Measurements from ENCODE around the gene BBS9.

BBS9 gene

DNA sequence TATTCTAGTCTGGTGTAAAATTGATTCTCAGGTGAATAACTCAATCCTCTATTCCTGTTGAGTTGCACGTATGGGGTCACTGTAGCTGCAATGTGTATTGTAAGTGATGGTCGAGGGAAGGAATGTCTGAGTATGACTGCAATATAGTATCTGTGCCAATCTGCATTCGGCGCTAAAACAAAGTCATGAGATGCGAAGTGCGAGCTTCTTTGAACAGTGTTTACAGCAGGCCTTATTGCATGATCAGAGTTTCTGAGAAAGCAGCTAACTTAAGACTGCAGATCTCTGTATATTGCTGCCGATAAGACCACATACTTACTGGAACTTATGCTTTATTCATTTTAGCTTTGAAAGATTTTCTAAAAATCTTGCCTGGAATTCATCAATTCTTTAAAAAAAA lies 434.3 kb downstream of the BBS9 start:
- DNase-seq = no peak

DNA sequence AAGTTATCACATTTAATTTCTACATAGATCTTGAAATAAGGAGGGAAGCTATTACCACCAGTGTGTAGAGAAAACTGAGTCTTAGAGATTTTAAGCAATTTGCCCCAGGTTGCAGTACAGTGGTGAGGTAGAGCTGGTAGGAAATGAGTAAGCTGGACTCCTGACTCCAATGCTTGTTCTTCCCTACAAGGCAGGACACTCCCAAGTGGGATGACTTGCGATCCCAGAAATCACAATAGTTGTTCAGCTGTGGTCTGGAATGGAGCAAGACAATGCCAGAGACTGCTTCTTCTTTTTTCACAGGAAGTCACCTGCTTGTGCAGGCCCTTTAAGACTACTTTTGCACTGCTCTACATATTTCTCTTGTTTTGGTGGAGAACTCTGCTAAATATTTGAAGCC lies 448.8 kb downstream of the BBS9 start:
- DNase-seq = no peak

DNA sequence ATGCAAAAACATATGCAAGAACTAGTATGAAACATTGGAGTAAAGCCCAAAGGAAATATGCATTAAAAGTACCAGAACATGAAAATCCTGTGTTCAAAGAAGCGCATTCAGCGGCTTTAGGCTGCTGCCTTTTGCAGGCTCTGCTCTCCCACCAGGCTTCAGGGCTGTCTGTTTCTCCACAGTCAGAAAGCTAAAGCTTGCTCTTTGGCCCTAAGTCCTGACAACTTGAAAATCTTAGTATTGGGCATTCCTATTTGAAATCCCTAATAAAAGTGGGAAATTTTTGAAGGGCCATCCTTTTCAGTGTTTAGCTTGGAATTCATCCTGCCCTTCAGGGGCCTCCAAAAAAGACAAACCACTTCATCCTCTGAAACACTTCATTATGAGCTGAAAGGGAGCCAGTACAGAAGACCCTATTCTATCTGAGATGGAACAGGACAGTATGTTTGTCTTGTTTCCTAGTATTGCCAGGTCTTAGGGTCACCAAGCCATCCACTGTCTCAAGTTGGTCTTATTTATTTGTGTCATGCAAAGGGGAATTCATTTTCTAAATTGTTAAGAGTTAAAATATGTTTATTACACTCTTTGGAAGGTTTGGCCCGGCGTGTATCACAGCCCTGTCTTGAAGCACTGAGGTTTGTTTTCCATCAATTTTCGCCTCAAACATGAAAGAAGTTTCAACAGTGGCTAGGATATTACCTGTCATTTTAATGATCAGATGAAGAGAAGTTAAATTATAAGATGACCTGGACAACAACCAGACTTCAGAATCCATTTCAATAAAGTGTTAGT lies 449.7 kb downstream of the BBS9 start:
- DNase-seq = no peak

DNA sequence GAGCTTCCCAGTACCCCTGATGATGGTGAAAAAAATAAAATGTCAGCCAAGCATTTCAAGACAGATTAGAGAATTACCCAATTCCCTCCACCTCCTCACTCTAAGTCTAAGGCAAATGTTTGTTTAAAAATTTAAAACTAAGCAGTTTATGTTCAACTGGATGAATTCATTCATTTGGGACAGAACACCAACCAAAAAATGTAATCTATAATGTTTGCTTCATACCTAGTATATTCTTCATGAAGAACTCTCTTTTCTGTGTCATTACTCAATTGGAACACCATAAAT lies 450.3 kb downstream of the BBS9 start:
- no peak for DNase-seq

DNA sequence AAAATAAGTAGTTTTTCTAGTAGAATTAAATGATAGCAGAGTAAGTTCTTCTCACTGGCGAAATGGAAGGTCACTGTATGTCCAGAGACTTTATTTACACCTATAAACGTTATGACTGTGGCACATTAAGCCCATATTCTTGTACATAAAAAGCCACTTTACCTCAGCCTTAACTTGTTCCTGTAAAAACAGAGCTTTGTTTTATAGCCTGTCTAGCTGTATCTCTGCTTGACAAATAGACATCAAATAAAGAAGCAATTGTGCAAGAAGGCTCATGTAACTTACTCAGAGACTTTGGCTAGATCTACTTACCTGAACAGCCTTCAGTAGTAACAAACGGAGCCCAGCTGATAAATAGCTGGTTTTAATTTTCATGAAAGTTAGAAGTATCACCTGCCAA lies 451.9 kb downstream of the BBS9 start:
- DNase-seq = no peak

DNA sequence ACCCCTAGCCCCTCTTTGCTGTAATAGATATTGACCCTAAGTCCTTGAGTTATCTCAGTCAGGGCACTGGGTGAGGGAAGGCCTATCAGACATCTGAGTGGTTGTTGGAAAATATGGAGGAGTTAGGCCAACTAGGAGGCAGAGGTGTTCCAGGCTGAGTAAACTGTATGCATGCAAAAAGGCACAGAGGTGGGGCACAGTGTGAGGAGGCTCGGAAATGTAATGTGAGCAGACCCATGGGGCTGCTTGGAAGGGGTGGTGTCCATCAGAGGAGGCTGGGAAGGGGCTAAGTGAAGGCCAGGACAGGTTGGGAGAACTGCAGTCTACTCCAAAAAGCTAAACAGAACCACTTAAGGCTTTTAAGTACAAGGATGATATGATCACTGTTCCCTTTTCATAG lies 452.7 kb downstream of the BBS9 start:
- no peak for DNase-seq

DNA sequence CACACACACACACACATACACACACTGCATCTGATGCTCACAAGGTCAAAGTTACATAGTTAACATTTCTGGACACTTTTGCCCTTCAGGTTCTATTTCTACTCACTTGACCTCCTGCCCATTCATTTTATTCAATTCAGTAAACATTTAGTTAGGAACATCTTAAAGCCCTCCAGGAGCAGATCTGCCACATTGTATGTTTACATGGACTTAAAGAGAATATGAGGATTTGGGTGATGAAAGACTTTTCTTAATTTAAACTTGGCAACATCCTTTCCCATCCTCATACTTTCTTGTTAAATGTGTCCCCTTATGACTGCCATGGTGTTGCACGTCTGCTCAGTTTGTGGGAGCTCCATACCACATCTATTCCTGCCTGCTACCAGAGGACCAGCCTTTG lies 453.2 kb downstream of the BBS9 start:
- DNase-seq = no peak

DNA sequence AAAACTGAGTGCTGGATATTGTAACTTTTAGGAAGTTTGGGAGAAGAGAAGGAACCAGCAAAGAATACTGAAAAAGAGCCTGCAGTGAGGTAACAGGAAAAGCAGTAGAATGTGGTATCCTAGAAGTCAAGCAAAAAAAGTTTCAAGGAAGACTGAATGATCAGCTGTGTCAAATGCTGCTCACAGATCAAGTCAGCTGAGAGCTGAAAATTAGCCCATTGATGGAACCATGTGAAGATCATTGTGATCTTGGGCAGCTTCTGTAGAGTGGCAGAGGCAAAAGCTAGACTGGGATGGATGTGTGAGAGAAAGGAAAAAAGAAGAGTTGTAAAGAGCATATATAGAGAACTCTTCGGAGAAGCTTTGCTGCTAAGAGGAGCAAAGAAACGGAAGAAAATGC lies 460.5 kb downstream of the BBS9 start:
- no peak for DNase-seq

DNA sequence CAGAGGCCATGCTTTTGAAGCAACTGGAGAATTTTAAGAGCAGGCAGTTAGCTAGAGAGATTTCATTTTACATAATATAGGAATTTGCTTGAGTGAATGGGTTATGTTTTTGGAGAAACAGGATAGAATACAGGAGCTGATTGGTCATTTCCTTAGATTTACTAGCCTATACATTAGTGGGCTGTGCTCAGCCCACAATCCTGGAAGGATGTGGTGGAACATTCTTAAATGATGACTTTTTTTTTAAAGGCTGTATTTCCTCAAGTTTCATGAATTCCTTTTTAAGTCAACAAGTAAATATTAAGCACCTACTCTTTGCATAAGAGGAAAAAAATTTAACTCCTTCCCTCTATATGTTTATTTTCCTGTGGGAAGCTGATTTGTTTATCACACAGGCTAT lies 461.6 kb downstream of the BBS9 start:
- DNase-seq = no peak

DNA sequence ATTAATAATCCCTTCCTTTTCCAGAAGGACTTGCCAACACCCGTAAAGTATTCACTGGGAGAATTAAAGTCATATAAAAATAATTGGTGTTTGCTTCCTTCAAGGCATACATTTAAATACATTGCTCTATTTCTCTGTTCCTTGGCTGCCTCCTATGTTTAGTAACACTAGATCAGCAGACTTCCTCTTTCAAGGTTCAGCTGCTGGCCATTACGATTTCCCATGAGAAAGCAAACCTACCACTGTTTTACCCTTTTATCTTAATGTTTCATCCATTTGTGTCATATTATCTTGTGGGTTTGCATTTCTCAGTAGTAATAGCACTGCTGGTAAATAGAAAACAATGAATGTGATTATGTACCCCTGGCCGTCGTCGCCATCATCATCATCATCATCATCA lies 462.1 kb downstream of the BBS9 start:
- DNase-seq = no peak

DNA sequence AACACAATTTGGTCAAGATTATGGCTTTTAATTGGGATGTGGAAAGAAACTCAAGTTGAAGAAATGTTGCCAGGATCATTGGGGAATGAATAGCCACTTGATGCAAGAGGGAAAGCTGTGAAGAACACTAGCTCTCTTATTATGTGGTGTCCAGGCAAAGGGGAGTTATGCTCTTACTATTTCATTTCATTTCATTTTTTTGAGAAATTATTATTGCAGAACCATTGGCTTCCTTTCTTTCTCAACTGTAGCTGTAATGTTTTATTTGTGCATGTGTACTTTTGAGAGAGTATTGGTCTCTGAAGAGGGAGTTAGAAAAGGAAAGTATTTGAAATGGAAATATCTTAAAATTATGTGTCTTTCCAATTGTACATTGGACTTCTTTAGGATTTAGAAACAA lies 463.4 kb downstream of the BBS9 start:
- no peak for DNase-seq

DNA sequence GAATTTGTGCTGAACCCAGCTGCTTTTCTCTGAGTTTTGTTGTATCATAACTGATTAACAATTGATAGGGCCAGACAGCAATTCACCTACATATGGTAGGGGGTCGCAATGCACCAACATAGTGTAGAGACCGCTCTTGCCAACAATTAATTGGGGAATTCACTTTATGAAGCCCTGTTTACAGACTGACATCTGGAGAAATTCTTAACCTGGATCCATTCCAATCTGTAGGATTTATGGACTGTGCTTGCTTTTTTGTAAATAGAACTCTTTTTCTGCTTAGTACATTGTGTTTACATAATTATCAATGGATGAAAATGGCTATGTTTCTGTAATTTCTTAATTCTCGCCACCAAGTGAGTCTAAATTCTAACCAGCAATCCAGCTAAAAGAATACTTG lies 464.2 kb downstream of the BBS9 start:
- DNase-seq = no peak

DNA sequence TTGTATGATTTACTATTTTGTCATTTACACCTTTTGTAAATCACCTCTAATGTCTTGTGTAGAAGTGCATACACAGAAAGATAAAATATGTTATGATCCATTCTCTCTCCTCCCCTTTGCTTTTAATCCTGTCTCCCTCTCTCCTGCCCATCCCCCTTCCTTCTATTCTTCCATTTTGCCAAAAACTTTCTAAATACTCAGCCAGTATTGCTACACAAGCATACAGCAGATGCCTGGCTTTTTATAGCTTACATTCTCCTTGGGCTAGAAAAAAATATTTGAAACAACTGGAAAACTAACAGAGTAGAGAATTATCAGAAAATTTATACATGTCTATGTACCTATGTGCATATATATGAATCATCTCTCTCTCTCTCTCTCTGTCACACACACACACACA lies 467.3 kb downstream of the BBS9 start:
- DNase-seq = no peak

DNA sequence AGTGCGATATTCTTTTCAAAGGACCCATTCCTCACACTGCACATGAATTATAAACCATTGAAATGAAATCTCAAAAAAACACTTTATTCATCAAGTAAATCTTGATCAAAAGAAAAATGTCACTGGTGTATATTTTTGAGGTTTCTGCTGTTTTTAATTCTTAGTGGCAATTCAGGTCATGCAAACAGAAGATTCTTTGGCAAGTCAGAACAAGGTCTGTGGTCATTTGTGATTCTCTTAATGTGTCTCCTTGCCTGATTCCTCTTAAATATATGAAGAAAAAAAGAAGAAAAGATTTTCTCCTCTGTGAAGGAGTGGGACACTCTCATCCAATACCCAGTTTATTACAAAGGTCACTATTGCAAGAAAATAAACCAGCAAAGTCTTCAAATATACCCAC lies 467.8 kb downstream of the BBS9 start:
- DNase-seq = no peak

DNA sequence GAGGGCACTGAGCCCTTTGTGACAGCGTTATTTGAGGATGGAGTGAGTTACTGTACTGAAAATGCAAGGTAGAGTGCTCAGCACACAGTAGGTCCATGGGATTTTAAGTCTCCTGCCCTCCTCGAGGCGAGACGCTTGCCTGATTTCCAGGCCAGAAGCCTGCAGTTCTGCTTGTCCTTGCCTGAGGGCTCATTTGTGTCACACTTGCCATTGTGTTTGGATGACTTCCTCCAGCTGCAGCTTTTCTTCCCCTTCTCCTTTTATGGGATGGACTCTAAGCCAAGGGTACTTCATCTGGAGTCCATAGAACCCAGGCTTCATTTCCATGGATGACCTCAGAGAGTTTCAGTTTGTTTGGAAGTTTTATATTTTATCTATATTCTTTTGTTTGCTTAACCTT lies 471.7 kb downstream of the BBS9 start:
- DNase-seq = no peak

DNA sequence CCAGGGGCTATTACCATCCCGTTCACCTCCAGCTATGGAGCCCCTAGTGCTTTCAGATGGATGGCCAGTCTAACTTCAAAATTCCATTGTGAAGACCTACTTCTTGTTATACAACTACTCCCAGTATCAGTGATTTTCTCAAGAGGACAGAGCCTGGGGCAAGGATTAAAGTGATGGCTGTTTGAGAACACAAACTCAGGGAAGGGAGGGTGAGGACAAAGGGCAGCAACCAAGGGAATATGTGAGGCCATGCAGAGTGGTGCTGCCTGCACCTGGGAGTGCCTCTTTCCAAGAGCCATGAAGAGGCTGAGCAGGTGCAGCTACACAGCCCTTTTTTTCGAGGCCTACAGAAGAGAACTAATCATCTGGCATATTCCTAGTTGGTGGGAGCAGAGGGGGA lies 472.5 kb downstream of the BBS9 start:
- no peak for DNase-seq

DNA sequence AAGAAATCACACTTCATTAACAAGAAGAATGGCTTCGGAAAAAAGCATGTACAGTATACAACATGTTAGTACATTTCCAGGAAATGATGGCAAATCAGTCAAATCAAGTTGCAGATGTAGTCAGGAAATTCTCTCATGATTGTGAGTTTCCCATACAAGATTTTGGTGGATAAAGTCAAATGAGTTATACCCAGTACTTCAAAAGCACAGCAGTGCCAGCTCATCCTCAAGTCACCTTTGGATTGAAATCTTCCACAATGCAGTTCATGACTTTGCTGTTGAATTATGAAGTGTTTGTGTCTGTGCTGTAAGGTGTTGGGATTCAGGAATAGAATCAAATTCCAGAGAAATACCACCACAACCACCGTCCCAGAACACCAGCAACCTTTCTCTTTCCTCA lies 474.7 kb downstream of the BBS9 start:
- DNase-seq = no peak

DNA sequence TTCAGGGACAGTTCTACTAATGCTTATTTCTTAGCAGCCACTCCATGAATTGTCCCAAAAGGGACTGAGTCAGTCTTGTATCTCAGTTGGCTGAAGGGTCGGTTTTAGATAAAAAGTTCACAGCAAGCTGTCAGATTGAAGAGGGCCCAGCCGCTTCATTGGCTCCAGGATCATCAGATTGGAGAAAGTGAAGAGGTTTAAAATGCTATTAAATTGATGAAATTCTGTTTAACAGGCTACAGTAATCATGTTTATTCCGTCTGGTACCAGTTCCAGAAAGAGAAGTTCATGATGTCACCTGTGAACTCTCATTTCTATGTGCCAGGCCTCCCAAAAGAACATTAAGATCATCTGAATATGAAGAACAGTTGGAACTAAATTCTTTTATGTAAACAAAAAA lies 481.6 kb downstream of the BBS9 start:
- DNase-seq = no peak

DNA sequence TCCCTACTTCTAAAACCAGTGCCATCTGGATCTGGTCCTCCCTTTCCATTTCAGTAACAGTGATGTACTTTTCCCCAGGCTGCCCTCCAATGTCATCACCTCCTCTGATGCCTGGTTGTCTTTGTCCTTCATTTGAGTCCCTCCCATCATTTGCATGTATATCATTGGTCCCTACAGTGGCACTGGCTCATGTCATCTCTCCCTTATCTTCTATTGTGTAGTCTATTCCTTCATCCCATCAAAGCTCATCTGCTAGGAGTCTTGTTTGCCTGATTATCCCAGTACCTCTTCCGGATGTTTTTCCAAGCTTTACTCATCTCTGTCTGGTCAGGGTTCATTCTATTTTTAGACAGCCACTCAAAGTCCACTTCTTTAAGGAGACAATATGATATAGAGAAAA lies 483.1 kb downstream of the BBS9 start:
- no peak for DNase-seq

DNA sequence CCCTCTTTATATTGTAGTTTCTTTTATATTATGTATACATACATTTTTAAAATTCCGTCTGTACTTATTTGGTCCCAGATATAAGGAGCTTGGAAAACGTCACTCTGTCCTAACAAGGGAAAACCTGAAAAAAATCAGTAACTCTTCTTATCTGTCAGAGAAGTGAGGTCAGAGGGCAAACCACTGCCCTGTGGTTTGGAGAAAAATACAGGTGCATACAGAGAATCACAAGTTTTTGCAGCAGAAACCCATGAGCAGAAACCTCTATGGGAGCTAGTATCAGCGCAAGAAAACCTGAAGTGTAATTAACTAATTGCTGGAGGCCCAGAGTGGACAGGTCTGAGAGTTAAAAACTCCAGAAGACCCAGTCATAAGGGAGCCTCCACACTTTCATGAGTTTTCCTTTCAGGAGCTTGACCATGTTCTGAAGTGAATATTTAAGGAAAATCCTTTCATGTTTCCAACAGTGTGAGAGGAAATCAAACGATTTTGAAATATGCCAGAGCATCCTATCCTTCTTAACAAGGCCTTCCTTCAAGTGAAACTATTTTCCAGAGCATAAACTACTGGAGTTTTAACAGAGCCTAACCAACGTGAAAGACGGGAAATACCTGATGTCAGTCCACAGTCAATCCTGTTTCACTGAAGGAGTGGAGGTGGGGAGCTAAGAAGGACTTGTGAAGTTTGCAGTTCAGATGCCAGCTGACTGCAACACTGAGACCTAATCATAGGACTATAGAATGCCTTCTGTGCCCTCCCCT lies 485.2 kb downstream of the BBS9 start:
- DNase-seq = no peak

DNA sequence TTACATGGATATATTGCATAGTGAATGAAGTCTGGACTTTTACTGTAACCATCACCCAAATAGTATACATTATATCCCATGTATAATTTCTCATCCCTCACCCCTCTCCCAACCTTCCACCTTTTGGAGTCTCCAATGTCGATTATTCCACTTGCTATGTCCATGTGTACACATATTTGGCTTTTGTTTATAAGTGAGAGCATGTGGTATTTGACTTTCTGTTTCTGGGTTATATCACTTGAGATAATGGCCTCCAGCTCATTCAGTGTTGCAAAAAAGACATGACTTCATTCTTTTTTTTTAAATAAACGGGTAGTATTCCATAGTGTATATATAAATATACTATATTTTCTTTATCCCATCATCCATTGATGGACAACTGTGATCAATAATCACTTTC lies 487.4 kb downstream of the BBS9 start:
- DNase-seq = no peak

DNA sequence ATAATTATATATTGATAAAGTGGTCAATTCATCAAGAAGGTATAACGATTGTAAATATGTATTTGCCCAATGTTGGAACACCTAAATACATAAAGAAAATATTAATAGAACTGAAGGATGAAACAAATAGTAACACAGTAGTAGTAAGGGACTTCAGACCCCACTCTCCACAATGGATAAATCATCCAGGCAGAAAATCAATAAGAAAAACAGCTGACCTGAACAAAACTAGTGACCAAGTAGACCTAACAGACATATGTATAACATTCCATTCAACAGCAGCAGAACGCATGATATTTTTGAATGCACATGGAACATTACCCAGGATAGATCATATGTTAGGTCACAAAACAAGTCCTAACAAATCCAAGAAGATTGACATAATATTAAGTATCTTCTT lies 489.9 kb downstream of the BBS9 start:
- DNase-seq = no peak

DNA sequence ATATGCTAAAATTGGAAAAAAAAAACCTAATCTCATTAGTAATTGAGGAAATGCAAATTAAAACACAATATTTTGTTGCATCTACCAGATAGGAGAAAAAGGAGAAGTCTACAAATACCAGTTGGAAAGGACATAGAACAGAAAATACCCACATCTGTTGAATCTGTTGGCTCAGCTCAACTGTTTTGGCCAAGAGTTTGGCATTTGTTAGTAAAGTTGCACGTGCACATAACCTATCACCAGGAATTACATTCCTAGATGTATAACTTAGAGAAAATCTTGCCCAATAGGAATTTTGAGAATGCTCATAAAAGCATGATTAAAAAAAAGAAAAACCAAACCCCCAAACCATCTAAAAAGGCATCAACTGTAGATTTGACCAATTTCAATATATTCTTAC lies 493.9 kb downstream of the BBS9 start:
- no peak for DNase-seq

DNA sequence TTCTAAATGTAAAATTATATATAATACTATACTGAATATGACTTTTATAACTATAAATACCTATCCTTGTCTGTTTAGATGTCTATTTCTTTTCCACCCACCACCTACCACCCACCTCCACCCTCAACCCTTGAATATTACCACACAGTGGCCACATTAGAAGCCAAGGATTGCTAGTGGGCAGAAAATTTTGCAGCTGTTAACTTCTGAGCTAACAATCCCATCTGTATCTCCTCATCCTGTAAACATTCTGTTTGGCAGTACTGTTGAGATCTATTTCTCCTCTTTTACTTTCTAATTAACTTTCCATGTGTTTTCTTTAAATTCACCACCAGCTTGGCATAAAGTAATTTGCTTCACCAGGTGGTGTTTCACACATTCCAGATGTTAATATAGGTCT lies 494.9 kb downstream of the BBS9 start:
- DNase-seq = no peak

DNA sequence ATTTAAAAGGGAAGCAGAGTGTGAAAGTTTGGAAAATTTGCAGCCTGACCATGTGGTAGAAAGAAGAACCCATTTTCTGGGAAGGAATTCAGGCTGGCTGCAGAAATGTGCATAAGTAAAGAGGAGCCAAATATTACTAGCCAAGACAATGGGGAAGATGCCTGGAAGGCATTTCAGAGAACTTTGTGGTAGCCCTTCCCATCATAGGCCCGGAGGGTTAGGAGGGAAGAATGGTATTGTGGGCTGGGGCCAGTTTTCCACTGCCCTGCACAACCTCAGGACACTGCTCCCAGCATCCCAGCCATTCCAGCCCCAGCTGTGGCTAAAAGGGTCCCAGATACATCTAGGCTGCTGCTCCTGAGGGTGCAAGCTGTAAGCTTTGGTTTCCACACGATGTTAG lies 497.5 kb downstream of the BBS9 start:
- DNase-seq = no peak
